T follicular helper cell (primary cell): ENCODE data around the gene FAM234B.

Experiments used
- DNase-seq: peaks from one replicate; pipeline ENCODE4 v3.0.0-alpha.2; 2020; ENCODE audit warnings: low read depth

Gene FAM234B

GRCh38 chr12:13119826-13120225 lies 75.6 kb downstream of the FAM234B start:
- DNase-seq = no peak

- no peak for DNase-seq
Observed at GRCh38 chr12:13120413-13120812, 76.2 kb downstream of the FAM234B start.

GRCh38 chr12:13121568-13121967 lies 77.4 kb downstream of the FAM234B start:
- DNase-seq = no peak

GRCh38 chr12:13124656-13125505 lies 80.7 kb downstream of the FAM234B start:
- no peak for DNase-seq

GRCh38 chr12:13125996-13126395 lies 81.8 kb downstream of the FAM234B start:
- no peak for DNase-seq

- DNase-seq = no peak
Observed at GRCh38 chr12:13126494-13126893, 82.3 kb downstream of the FAM234B start.

GRCh38 chr12:13127444-13127843 lies 83.3 kb downstream of the FAM234B start:
- no peak for DNase-seq

- DNase-seq = no peak
Observed at GRCh38 chr12:13128291-13128965, 84.2 kb downstream of the FAM234B start.

- DNase-seq = no peak
Observed at GRCh38 chr12:13130981-13131380, 86.8 kb downstream of the FAM234B start.
